ENCODE data around the gene ADCY4. TPM values are rescaled to one million over a fixed set of nuclear protein-coding genes. Genes with fewer than 3 reads are reported as not detected.

ADCY4 gene
- total and polyA plus RNA-seq, 2 of the 13 experiments (the other 11 are each of a cell fraction or from before 2014, with no cell fraction given): 0.03 TPM; not detected in 1

DNA sequence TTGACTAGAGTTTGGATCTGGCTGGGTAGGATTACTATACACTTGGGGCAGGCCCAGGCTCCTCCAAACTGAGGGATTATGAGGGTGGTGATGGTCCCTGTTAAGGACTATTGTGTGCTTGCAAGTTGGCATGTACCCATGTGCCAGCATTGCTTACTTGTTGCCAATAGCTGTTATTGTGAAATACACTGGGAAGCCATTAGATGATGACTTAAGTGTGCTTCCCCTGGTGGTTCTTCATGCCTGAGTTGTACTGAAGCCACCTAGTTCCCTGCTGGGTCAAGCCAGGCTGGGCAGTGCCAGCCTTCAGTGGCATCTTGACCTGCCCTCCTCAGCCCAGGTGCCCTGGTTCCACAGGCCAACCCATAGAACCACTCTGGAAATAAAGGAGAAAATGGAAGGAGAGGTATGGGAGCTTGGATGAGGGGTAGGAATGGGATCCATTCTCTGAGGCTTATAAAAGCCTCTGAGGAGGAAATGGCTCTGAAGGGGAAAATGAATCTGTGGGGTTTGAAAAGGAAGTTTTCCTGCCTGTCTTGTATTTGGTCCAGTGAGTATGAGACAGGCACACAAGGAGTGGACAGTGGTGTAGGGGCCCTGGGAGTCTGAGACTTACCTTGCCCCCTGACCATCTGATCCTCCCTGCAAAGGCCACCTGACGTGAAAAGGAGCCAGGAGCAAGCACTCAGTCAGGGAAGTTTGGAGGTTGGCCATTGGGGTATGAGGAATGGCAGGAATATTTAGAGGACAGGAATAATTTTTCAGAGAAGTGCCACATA lies 22.8 kb downstream of the ADCY4 start (continued):
- TF ChIP-seq XRCC5 (optimal IDR thresholded peaks at IDR 0.05; ENCODE audit: low read length) (no peak), HCFC1 (IDR thresholded peaks at IDR 0.05; ENCODE audit: low read depth, low read length) (peak; percentile 13; the same call in 1 of the 2 replicates), NR2F2 (IDR thresholded peaks at IDR 0.05; ENCODE audit: borderline replicate concordance, low read depth) (no peak)

DNA sequence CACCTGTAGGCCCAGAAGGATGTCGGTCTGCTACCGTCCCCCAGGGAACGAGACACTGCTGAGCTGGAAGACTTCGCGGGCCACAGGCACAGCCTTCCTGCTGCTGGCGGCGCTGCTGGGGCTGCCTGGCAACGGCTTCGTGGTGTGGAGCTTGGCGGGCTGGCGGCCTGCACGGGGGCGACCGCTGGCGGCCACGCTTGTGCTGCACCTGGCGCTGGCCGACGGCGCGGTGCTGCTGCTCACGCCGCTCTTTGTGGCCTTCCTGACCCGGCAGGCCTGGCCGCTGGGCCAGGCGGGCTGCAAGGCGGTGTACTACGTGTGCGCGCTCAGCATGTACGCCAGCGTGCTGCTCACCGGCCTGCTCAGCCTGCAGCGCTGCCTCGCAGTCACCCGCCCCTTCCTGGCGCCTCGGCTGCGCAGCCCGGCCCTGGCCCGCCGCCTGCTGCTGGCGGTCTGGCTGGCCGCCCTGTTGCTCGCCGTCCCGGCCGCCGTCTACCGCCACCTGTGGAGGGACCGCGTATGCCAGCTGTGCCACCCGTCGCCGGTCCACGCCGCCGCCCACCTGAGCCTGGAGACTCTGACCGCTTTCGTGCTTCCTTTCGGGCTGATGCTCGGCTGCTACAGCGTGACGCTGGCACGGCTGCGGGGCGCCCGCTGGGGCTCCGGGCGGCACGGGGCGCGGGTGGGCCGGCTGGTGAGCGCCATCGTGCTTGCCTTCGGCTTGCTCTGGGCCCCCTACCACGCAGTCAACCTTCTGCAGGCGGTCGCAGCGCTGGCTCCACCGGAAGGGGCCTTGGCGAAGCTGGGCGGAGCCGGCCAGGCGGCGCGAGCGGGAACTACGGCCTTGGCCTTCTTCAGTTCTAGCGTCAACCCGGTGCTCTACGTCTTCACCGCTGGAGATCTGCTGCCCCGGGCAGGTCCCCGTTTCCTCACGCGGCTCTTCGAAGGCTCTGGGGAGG lies 23.9 kb downstream of the ADCY4 start, which contains the start of gene LTB4R:
Gene LTB4R, plus strand, starts transcription at position 857 of the 959 bp plus-strand sequence. CDS start 4,150 bp downstream, outside the sequence.
- no peak for DNase-seq (ENCODE audit: low spot score)
- H3K4me1 ChIP-seq (ENCODE audit: insufficient read depth, low read length): peaks cover 61% of the 10 kb centered on the region
- TF ChIP-seq ZSCAN20 (CRISPR knock-in tag; IDR thresholded peaks at IDR 0.05; ENCODE audit: borderline replicate concordance): no peak
- no peak for TF ChIP-seq ZIK1 (CRISPR knock-in tag; IDR thresholded peaks at IDR 0.05; ENCODE audit: borderline replicate concordance, low read depth)
- no peak for TF ChIP-seq ATRX (CRISPR knock-in tag; IDR thresholded peaks at IDR 0.05; ENCODE audit: borderline replicate concordance)
- TF ChIP-seq KAT2B (IDR thresholded peaks at IDR 0.05; ENCODE audit: borderline replicate concordance, low read depth, low read length): no peak
- peak; percentile 57; the same call in 1 of the 2 replicates for TF ChIP-seq DNMT1 (CRISPR knock-in tag; IDR thresholded peaks at IDR 0.05)
- TF ChIP-seq ELF3 (CRISPR knock-in tag; IDR thresholded peaks at IDR 0.05): no peak
- no peak for TF ChIP-seq ZNF672 (CRISPR knock-in tag; IDR thresholded peaks at IDR 0.05)
- TF ChIP-seq ZNF329 (CRISPR knock-in tag; IDR thresholded peaks at IDR 0.05; ENCODE audit: low read depth): 0 out of 2 replicates have a peak, but pooled peaks have one; percentile 49
- no peak for TF ChIP-seq CREM (IDR thresholded peaks at IDR 0.05)
- peak; percentile 39; the same call in 1 of the 2 replicates for TF ChIP-seq CREM (CRISPR knock-in tag; IDR thresholded peaks at IDR 0.05)
- TF ChIP-seq FOXP1 (IDR thresholded peaks at IDR 0.05): no peak
- no peak for TF ChIP-seq FOXP1 (CRISPR knock-in tag; IDR thresholded peaks at IDR 0.05)
- TF ChIP-seq MIER3 (CRISPR knock-in tag; IDR thresholded peaks at IDR 0.05; ENCODE audit: borderline replicate concordance): no peak
- TF ChIP-seq MZF1 (CRISPR knock-in tag; IDR thresholded peaks at IDR 0.05; ENCODE audit: borderline replicate concordance): no peak
- no peak for TF ChIP-seq ZNF354B (CRISPR knock-in tag; IDR thresholded peaks at IDR 0.05)
- TF ChIP-seq ZBTB38 (CRISPR knock-in tag; IDR thresholded peaks at IDR 0.05): peak; percentile 21; the same call in 1 of the 2 replicates
- TF ChIP-seq ZNF460 (CRISPR knock-in tag; IDR thresholded peaks at IDR 0.05; ENCODE audit: borderline replicate concordance): no peak
- no peak for TF ChIP-seq RNF2 (conservative IDR thresholded peaks at IDR 0.05; ENCODE audit: low read depth)
- no peak for TF ChIP-seq ZNF296 (CRISPR knock-in tag; conservative IDR thresholded peaks at IDR 0.05)
- TF ChIP-seq NRL (CRISPR knock-in tag; IDR thresholded peaks at IDR 0.05; ENCODE audit: borderline replicate concordance): 0 out of 2 replicates have a peak, but pooled peaks have one; percentile 3
- TF ChIP-seq KDM2A (CRISPR knock-in tag; IDR thresholded peaks at IDR 0.05; ENCODE audit: borderline replicate concordance, low read depth): no peak
- TF ChIP-seq ZBTB8A (CRISPR knock-in tag; IDR thresholded peaks at IDR 0.05; ENCODE audit: borderline replicate concordance, low read depth): no peak

More for the DNA sequence above, 23.9 kb downstream of the ADCY4 start, which contains the start of gene LTB4R:
- no peaks in the 10 kb centered on the region for H3K9me3 ChIP-seq (ENCODE audit: low read length)
- FAIRE-seq: no peak
- no peak within 1 kb of the TSS for H2AFZ ChIP-seq (ENCODE audit: low read length)
- H3K4me3 ChIP-seq (replicated peaks in 1 of 3; ENCODE audit: insufficient read depth in 1 of 3, low read depth in 2 of 3, low read length in 3 of 3): no peak within 1 kb of the TSS
- H3K27ac ChIP-seq (ENCODE audit: extremely low read length, insufficient read depth, low read length): peak within 1 kb of the TSS; percentile 4
- POLR2A ChIA-PET: interaction anchor here (0.8 to 24.7 kb wide), 5 partner anchors 8 to 216 kb away, joined by 3 to 850 read pairs (median 4); partner anchors contain the start of genes CHMP4A, DHRS1, GMPR2 and NEDD8
- H3K27me3 ChIP-seq (ENCODE audit: control insufficient read depth in 1 of 2, insufficient read depth in 2 of 2, low read length in 2 of 2): no peaks in the 10 kb centered on the region; a peak in 1 of 5 replicates
- intact Hi-C loops (cut with micrococcal nuclease; ENCODE audit: unreplicated experiment): no loop called here
- no peak for ATAC-seq
- peaks cover 9 to 11% of the 10 kb centered on the region in 2 experiments for H3K36me3 ChIP-seq (replicated peaks in 1 of 2; ENCODE audit: control insufficient read depth in 1 of 2, insufficient read depth in 2 of 2, low read length in 2 of 2)
- H4K20me1 ChIP-seq (ENCODE audit: insufficient read depth, low read length): no peaks in the 10 kb centered on the region
- CTCF ChIA-PET (ENCODE audit: low intra/inter-chr PET ratio, low total read pairs): no interaction called here
- BruUV-seq (replicated peaks): no TSS peak
- peaks cover 9% of the 10 kb centered on the region for H3K79me2 ChIP-seq (ENCODE audit: insufficient read depth, low read length)
- no peak within 1 kb of the TSS for H3K9ac ChIP-seq (ENCODE audit: insufficient read depth, low read depth, low read length)
- in situ Hi-C loops (cut with HindIII; ENCODE audit: extremely low pct_ligation_motif_present, low pct_unique_long_range_greater_than_20kb): no loop called here
- 98% methylated on average over 99 of the region's 99 CpGs for WGBS (ENCODE audit: low lambda C conversion rate)
- no peak within 1 kb of the TSS for H3K4me2 ChIP-seq (ENCODE audit: low read depth, low read length)

All from HepG2 (cell line).